ENCODE measurements around the gene NOX3.
"Not testable (repeated sequence)": the region's sequence is repeated elsewhere in the genome, so short reads cannot be mapped to it uniquely, and the experiment has no call there.

NOX3 gene

DNA sequence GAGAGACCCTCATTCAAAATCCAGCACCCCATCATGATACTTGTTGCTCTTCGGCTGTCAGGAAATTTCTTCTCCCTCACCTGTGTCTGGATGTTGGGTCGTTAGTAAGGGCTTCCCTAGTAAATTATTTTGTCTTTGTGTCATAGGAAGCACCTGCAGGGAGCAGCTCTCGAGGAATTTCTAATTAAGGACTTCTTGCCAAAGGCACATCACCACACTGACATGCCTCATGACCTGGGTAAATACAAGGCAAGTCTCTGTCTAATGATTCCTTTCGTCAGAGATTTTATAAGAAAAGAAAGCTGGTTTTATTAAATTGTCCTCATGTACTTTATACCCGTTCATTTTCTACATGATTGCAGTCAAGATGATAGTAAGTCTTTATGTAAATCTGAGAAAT lies at the start of gene NOX3:
NOX3 (minus strand) TSS at position 74 of the 400 bp plus-strand sequence; CDS start at position 35, 39 bp downstream.
- TF ChIP-seq ZNF274 (IDR thresholded peaks at IDR 0.05; ENCODE audit: low read depth, low read length), result no peak
- H3K4me3 ChIP-seq (ENCODE audit: low read length), result no peak within 1 kb of the TSS

DNA sequence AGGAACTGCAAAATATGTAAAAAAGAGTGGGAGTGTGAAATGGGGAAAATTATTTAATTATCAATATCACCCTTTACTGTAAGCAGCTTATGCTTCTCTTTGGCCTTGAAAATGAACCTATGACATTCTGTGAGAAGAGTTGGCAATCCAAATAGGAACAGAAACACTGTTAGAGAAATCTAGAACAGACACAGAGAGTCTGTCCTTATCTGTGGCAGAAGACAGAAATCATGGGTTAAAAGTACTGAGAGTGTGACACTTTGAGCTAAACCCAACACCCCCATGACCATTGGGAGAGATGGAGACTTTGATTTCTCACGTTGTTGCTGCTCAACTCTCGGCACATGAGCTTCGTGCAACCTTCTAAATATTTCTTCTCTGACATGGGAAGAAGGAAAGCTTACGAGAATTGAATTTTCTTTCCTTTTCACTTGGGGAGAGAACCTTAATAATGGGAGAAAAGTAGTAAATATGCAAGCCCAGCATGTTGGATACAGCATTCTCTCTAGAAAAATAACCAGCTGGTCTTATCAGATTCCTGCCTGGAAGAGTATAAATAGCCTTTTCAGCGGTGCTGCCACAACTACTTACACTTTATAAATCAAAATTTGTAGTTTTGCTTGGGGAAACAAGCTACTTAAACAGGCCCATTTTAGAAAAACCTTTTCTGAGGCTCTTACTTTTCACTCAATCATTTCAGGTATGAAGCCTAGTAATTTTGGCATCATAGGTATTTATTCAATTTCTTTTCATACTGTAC lies 49.4 kb upstream of the NOX3 start:
- TF ChIP-seq ZNF274 (IDR thresholded peaks at IDR 0.05; ENCODE audit: low read depth, low read length), result no peak
- H3K4me3 ChIP-seq (ENCODE audit: low read length), result no peak overlapping the region

DNA sequence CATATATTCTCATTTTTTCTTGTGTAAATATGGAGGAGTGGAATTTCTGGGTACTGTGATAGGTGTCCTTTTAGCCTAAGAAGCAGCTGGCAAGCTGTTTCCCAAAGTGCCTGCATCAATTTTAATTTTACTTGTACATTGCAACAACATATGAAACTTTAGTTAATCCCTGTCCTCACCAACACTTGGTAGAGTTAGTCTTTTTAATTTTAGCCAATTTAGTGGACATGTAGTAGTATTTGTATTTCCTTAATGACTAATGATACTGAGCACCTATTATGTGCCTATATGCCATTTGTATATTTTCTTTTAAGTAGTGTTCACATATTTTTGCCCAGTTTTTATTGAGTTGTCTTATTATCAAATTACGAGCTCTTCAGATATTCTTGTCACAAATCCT lies 46.8 kb upstream of the NOX3 start:
- TF ChIP-seq ZNF274 (IDR thresholded peaks at IDR 0.05; ENCODE audit: low read depth, low read length), result no peak
- no peak overlapping the region for H3K4me3 ChIP-seq (ENCODE audit: low read length)

- TF ChIP-seq ZNF274 (IDR thresholded peaks at IDR 0.05; ENCODE audit: low read depth, low read length), result no peak
- no peak overlapping the region for H3K4me3 ChIP-seq (ENCODE audit: low read length)
These were observed 43.9 kb upstream of the NOX3 start for GRCh38 chr6:155499574-155499973.

- no peak overlapping the region for H3K4me3 ChIP-seq (ENCODE audit: low read length)
- no peak for TF ChIP-seq ZNF274 (IDR thresholded peaks at IDR 0.05; ENCODE audit: low read depth, low read length)
These were observed 42.7 kb upstream of the NOX3 start for GRCh38 chr6:155498370-155498769.

DNA sequence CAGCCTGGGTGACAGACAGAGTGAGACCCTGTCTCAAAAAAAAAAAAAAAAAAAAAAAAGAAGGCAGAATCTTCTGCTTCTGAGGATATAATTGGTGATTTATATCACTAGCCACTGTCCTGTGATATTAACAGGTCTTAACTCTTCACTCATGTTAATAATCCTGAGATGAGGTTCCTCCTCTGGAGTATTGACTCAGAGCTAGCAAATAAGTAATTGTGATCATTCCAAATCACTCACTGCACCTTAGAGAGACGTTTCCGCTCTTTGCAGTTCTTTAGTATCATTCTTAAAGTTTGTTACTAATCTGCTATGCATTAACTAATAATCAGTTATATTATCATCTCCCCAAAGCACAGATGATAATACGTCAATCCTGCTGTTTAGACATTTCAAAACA lies 41.6 kb upstream of the NOX3 start:
- H3K4me3 ChIP-seq (ENCODE audit: low read length), result no peak overlapping the region
- TF ChIP-seq ZNF274 (IDR thresholded peaks at IDR 0.05; ENCODE audit: low read depth, low read length), result no peak

- no peak overlapping the region for H3K4me3 ChIP-seq (ENCODE audit: low read length)
- no peak for TF ChIP-seq ZNF274 (IDR thresholded peaks at IDR 0.05; ENCODE audit: low read depth, low read length)
These were observed 39.6 kb upstream of the NOX3 start for GRCh38 chr6:155495011-155495768.

GRCh38 chr6:155493694-155494143 lies 38.1 kb upstream of the NOX3 start:
- no peak overlapping the region for H3K4me3 ChIP-seq (ENCODE audit: low read length)
- no peak for TF ChIP-seq ZNF274 (IDR thresholded peaks at IDR 0.05; ENCODE audit: low read depth, low read length)

GRCh38 chr6:155493026-155493693 lies 37.5 kb upstream of the NOX3 start:
- TF ChIP-seq ZNF274 (IDR thresholded peaks at IDR 0.05; ENCODE audit: low read depth, low read length), result no peak
- no peak overlapping the region for H3K4me3 ChIP-seq (ENCODE audit: low read length)

DNA sequence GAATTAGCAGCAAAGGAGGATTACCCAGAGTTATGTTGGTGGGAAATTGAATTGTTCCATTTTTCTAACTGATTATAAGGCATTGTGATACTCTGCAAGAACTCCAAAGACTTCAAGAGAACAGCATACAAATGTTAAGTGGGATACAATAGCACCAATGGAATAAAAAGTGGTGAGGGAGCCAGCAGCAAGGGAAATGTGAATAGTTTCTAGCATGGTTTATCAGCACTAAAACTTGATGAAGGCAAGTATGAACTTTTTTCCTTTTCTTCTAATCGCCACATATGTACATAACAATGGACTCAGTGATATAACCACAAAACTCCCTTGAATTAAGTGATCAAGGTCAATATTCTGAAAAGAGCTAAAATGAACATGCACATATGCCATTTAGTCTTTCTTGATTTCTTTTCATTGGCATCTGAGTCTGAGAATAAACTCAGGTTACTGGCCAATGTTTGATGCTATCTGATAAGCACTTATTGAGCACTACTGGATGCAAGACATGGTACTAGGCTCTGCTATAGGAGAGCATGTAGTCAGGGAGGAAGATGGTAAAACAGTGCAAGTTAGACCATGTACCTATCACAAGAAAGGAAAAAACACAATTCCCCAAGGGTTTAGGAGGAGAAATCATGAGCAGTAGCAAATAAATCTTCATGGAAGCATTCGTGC lies 36.6 kb upstream of the NOX3 start:
- TF ChIP-seq ZNF274 (IDR thresholded peaks at IDR 0.05; ENCODE audit: low read depth, low read length), result no peak
- no peak overlapping the region for H3K4me3 ChIP-seq (ENCODE audit: low read length)

DNA sequence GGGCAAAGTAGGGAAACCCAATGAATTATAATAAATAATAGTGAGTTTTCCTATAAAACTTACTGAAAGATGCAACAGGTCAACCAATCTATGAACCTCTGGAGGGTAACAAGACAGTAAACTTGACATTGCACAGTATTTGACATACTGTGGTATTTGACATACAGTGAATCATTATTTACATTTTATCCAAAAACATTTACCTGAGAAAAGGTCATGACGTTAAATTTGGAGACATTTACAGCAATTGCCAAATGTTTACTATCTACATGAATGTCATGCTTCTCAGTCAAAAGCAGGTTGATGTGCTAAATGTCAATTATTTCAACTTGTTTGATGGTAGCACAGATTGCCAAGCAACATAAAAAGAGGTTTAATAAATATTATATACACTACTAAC lies 35.8 kb upstream of the NOX3 start:
- no peak overlapping the region for H3K4me3 ChIP-seq (ENCODE audit: low read length)
- TF ChIP-seq ZNF274 (IDR thresholded peaks at IDR 0.05; ENCODE audit: low read depth, low read length), result no peak

DNA sequence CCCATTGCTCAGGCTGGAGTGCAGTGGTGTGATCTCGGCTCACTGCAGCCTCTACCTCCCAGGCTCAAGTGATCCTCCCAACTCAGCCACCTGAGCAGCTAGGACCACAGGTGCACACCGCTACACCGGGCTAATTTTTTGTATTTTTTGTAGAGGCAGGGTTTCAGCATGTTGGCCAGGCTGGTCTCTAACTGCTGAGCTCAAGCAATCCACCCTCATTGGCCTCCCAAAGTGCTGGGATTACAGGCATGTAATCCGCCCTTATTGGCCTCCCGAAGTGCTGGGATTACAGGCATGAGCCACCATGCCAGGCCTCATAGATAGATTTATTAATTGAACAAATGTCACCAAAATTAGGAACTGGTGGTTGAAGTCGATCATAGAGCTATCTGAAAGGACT lies 32.6 kb upstream of the NOX3 start:
- not testable (repeated sequence) for H3K4me3 ChIP-seq (ENCODE audit: low read length)

GRCh38 chr6:155487371-155488130 lies 31.9 kb upstream of the NOX3 start:
- no peak overlapping the region for H3K4me3 ChIP-seq (ENCODE audit: low read length)
- no peak for TF ChIP-seq ZNF274 (IDR thresholded peaks at IDR 0.05; ENCODE audit: low read depth, low read length)

All from GM08714 (cell line).